HepG2 (cell line): ENCODE data around the gene PUDP.

ENCODE experiments used
- AHR ChIP-seq: IDR thresholded peaks from 2 replicates; pipeline ENCODE4 v1.6.1; 2018; ENCODE audit warnings: missing genetic modification reagents, missing compliant biosample characterization
- CEBPB ChIP-seq: IDR thresholded peaks from 2 replicates; pipeline ENCODE4 v1.6.1; 2011; ENCODE audit warnings: low read depth, low read length, improper control_type of control experiment, borderline replicate concordance
- CTCF ChIP-seq: sonication (generic); formaldehyde crosslinking; IDR thresholded peaks from 2 replicates; pipeline ENCODE4 v1.5.0; 2020; ENCODE audit warnings: mild to moderate bottlenecking, missing genetic modification reagents, moderate library complexity
- NFE2 ChIP-seq: sonication (generic); formaldehyde crosslinking; IDR thresholded peaks from 2 replicates; pipeline ENCODE4 v1.4.0; 2020; ENCODE audit warnings: missing genetic modification reagents
- PRDM15 ChIP-seq: sonication (generic); formaldehyde crosslinking; IDR thresholded peaks from 2 replicates; pipeline ENCODE4 v1.4.0; 2020; ENCODE audit warnings: missing genetic modification reagents
- SMC3 ChIP-seq: IDR thresholded peaks from 2 replicates; pipeline ENCODE4 v1.6.1; 2011; ENCODE audit warnings: low read length, improper control_type of control experiment

DNA sequence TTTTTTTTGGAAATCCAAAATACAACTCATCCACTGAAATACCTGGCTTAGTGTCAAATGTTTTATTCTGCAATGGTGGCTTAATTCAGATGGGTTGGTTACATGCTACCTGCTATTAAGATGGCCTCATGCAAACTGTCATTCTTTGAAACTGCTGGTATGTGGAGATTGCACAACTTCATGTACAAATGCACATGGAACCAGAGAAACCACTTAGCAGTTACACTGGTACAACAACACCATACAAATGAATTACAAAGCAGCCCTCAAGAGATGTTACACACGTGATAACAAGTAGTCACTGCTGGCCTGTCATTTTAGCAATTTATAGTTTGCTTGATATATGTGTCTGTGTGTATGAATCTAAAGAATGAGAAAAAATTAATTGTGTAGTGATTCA, 85.0 kb downstream of the PUDP start:
- TF ChIP-seq PRDM15 (CRISPR knock-in tag) = no peak
- no peak for TF ChIP-seq CTCF (CRISPR knock-in tag)
- TF ChIP-seq AHR (CRISPR knock-in tag) = no peak
- peak; percentile 61; the same call in 1 of the 2 replicates for TF ChIP-seq CEBPB
- TF ChIP-seq NFE2 (CRISPR knock-in tag) = no peak
- no peak for TF ChIP-seq SMC3
